Hepatic stellate cell (primary cell): ENCODE results near the gene INSL3.

ENCODE experiments used
- DNase-seq: peaks from one replicate; pipeline ENCODE4 v3.0.0; 2011; ENCODE audit warnings: low spot score

The INSL3 gene

GRCh38 chr19:17846146-17846545, 24.8 kb upstream of the INSL3 start:
- no peak for DNase-seq

DNA sequence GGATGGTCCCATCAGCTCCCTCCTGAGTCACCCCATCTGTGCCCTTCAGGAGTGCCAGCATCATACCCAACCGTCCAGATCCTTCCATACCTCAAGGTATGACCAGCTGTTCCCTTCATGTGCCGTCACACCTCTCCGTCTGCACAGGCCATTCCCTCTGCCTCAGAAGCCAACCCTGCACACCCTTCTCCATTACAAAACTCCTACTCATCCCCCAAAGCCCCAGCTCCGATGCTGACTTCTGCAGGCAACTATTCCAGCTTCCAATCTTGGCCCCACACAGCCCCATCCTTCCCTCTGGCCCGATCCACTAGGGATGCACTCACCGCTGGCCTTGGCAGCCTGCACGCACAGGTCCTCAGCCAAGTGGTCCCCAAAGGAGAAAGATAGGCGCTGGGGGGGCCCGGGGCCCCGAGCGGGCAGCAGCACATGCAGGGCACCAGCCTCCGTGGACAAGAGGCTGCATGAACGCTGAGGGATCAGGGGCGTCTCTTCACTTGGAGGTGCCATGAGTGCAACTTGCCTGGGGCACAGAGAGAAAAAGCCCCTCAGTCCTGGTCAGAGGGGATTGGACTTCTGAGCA, 22.7 kb upstream of the INSL3 start:
- no peak for DNase-seq

GRCh38 chr19:17843292-17843827, 22.0 kb upstream of the INSL3 start:
- no peak for DNase-seq

DNA sequence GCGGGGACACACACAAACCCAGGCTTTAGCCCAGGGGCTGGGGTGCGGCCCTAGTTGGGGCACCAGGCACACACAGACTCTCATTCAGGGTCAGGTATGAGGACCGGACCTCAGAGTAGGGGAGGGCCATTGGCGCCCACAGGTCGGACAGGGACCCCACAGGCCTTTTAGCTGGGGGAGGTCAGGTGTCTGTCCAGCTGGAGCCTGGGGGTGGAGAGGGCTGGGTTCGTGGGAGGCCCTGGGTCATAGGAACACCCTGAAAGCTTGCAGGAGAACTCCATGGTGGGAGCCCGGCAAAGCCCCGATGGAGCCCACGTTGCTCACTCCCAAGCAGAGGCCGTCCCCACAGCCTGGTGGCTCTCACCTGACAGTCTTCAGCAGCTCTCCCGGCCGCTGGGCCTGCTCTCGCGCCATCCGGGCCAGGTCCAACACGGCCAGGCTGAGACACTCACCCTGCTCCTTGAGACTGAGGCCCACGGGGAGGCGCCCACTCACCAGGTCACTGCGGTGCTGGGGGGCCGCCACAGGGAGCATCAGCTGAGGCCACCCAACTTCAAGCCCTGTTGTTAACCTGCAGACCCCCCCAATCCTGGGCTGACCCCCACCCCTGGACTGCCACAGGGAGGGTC, 21.5 kb upstream of the INSL3 start:
- DNase-seq = no peak

DNA sequence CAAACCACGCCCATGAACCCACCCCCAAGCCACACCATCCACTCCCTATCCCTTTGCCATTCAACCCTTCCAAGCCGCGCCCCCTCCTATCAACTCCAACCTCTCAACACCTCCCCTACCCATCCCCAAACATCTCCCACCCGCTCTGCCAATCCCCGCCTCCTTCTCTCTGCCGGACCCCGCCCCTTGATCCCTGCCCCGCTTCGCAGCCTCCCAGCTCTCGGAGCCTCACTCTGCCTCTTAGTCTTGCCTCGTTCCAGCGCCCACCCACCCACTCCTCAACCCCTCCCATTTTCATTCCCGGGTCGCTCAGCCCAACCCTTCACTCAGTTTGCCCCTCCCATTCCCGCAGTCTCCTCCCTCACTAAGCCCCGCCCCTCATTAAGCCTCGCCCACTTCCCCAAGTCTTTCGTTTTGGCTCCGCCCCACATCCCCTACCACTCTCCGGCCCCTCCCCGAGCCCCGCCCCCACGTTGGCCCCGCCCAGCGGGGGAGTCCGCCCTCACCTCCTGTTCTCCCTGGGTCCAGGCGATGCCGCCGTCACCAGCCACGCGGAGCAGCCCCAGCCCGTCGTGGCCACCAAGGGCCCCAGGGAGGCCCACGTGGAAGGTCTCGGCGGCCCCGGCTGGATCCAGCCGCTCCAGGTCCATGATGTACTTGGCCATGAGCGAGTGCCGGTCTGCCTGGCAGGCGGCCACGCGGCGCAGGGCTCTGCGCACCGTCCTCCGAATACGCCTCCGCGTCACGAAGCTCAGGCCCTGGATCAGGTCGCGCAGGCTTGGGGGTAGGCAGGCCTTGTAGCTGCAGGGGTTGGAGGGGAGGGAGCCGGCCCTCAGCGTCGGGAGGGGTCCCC, 20.7 kb upstream of the INSL3 start:
- no peak for DNase-seq

DNA sequence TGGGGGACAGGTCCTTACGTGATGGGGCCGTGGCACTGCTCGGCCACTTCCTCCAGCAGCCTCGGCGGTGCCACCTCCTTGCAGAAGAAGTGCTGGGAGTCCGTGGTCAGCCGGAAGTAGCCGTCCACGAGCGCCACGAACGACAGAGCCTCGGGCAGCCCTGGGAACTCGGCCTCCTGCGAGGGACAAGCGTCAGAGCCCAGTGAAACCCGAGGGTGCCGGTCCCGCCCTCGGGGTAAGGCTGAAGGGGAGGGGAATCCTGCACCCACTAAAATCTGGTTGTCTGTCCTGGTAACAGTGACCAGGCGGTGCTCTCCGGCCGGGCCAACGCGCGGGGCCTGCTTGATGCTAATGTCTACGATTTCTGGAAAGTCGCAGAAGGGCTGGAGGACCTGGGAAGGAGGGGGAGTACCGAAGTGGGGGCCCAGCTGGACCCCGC, 20.1 kb upstream of the INSL3 start:
- DNase-seq = no peak

DNA sequence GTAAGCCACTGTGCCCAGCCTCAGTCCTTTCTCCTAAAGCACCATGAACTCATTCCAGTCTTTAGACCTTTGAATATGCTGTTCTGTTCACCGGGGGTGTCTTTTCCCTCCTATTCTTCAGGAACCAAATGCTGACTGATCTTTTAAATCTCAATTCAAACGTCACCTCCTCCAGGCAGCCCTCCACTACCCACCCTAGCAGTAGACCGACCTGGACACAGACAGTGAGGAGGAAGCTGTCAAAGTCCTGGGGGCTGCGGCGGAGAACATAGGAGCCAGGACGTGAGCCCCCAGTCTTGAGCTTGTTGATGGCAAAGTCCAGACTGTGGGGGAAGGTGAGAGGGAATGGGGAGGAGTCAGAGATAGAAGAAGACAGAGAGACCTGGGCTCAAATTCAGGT, 18.7 kb upstream of the INSL3 start:
- no peak for DNase-seq

GRCh38 chr19:17837972-17838371, 16.7 kb upstream of the INSL3 start:
- DNase-seq = no peak

DNA sequence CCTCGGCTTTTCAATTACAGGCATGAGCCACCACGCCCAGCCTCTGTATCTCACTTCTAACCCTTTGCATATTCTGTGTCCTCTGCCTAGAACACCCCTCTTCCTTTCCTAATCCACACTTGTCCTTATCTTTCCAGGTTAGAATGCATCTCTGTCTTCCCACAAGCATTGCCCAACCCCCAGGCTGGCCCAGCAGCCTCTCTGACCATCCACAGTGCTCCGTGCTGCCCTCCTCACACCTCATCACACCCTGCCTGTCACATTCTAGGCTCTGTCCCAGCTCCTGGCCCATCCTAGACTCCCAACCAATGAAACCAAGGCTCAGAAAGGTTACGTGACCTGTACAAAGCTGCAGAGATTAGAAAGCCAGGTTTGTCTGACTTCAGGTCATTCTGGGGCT, 15.2 kb upstream of the INSL3 start:
- DNase-seq = no peak

- DNase-seq = no peak
Measured at GRCh38 chr19:17835182-17836006, 14.1 kb upstream of the INSL3 start.

GRCh38 chr19:17834350-17835181, 13.2 kb upstream of the INSL3 start:
- DNase-seq = no peak

DNA sequence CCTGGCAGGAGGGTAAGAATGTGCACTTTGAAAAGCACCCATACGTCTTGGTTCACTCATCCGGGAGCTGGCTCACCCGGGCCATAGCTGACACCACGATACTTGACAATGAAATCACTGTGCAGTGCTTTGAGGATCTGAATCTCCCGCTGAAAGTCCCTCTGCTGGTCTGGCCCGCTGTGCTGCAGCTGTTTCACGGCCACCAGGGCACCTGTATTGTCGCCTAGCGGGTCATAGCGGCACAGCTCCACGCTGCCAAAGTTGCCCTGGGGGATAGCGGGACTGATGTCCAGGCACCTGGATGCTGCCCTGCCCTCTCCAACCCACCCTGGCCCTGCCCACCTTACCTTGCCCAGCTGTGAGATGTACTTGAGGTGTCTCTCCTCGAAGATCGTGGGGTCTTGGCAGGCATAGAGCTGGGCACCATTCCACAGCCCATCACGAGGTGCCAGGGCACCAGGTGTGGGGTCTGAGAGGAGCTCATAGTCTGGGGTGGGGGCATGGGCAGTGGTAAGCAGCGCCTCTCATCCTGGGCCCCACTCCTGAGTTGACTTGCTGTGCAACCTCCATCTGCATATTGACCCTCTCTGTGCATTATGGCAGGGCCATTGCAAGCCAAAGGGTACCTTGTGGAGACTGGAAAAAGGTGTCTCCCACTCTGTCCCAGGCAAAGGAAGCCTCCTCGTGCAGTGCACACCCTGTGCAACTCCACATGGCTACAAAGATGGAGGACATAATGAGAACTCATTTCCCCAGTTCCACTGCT, 11.3 kb upstream of the INSL3 start:
- no peak for DNase-seq

DNA sequence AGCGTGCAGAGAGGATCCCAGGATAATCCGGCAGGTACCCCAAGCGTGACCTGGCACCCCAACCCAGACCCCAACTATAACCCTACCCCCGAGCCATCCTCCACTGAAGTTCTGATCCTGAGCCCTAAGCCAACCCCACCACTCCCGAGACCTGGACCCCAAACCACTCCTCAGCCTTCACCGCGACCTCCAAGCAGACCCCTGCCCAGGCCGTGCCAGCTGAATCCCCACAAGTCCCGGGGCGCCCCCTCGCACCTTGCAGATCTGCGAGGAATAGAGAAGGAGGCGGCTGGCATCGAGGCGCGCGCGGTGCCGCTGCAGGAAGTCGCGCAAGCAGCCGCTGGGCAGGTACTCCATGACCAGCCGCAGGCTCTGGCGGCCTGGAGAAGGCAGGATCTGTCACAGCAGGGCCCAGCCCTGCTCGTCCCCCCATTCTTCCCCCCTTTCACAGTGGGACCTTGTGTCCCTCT, 10.1 kb upstream of the INSL3 start:
- no peak for DNase-seq

DNA sequence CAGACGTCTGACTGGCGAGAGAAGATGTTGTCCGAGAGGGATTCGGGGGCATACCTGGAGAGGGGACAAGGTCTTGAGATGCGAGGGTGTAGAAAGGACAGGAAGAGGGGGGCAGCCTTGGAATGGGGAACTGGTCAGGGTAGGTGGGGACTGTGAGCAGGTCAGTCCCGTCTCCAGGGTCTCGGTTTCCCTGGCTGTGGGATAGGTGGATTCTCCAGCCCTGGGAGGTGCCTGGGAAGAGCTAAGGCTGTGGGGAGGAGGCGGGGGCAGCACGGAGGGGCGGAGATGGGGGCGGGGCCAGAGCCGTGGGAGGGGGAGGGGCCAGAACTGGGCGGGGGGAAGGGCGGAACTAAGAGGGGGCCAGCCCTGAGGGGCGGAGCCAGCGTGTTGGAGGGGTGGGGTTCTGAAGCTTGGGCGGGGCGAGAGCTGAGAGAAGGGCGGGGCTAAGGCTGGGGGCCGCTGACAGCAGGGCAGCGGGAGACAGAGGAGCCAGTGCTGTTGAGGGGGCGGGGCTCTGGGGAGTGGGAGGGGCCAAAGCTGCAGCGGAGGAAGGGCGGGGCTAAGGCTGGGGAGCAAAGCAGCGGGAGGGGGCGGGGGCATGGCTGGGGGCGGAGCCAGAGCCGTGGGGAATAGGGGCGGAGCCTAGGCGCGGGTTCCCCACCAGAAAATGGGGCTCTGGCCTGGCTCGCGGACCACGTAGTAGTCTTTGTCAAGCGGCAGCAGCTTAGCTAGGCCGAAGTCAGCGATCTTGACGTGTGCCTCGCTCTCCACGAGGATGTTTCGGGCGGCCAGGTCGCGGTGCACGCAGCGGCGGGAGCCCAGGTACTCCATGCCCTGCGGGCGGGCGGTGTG, 9.5 kb upstream of the INSL3 start:
- peak; percentile 62 for DNase-seq

DNA sequence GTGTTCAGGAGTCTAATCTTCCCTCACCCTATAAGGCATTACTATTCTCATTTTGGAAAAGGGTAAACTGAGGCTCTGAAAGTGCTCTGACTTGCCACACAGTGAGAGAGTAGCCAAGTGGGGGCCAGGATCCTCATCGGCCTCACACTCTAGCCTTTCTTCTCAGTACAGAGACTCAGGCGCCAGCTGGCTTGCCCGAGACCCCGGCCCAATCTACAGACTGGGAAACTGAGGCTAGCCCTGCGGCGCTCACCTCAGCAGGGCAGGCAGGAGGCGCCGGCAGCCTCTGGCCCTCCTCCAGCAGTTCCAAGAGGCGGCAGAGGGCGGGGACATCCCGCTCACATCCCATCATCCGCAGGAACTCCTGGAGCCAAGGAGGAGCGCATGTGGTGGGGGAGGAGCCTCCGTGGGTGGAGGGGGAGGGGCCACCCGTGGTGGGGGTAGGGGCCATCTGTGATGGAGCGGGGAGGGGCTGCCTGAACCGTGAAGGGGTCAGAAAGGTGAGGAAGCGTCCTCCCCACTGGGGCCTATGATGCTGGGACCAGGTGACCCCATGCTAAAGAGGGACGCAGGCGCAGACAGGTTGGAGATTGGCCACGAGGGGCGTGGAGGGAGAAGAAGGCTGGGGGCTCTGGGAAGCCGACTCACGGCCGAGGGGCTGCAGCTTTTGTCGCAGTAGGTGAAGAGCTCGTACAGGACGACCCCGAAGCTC, 8.7 kb upstream of the INSL3 start:
- no peak for DNase-seq

GRCh38 chr19:17826508-17827056, 5.3 kb upstream of the INSL3 start:
- DNase-seq = no peak

DNA sequence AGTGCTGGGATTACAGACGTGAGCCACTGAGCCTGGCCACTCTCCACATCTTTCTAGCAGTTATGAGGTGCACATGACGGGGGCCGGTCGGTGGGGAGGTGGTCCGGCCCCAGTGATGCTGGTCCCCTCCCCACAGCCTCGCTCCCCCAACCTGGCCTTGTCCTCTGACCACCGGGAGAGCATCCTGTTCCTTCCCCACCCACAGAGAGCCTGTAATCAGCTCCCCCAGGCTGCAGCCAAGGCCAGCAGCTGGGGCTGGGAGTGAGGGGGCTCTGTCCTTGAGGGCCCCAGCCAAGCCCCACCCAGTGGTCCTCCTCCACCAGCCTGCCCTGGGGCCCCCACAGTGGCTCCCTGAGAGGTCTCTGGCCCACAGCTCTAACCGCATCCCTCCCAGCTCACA, 3.0 kb upstream of the INSL3 start:
- no peak for DNase-seq

DNA sequence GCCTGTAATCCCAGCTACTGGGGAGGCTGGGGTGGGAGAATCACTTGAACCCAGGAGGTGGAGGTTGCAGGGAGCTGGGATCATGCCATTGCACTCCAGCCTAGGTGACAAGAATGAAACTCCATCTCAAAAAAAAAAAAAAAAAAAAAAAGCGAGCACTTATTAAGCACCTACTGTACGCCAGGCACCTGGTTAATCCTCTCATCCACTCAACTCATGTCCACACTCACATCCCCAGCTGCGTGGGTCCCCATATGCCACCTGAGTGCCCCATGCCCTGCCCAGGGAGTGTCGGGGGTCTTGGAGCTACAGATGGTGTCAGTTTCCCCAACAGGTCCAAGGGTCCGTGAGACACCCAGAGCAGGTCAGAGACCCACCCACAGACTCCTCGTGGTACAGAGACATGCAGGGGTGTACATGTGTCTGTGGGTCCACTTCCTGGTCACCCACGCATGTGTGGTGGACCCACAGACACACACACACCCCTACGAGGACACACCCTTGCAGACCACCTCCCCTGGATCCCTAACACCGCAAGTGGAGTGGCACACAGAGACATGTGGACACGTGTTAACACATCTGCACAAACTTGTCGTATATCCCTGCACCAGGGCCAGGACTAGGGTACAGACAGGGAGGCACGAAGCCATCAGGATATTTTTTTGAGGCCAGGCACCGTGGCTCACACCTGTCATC, 3.5 kb downstream of the INSL3 start:
- no peak for DNase-seq
